ENCODE results near the gene SIRPG.
"Not testable (repeated sequence)": the region's sequence is repeated elsewhere in the genome, so short reads cannot be mapped to it uniquely, and the experiment has no call there.

DNA sequence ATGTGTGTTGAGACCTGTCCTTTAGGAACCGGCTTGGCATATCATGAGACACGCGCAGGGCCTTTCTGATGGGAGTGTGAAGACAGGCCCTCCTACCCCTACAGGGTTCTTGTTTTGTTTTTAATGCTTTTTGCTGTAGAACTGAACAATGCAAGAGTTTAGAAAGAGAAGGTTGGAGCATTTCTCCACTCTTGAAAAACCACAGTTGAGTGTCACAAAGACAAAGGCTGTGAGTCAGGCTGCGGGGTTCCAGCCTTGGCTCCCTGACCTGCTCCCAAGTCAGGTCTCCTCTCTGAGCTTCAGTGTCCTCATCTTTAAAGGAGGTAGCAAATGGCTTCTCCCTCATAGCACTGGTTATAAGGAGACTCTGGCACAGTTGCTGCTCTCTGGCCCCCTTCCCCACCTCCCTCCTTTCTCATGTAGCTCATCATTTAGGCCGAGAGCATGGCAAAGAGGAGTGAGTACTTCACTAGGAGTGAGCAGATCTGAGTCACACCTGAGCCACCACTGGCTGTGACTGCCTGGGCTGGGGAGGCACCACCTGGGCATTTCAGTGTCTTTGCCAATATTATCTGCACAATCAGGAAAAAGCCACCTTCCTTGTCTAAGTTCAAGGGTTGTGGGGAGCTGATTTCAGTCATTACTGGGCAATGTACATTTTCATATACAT is 48.8 kb downstream of the SIRPG start:
- TF ChIP-seq, protein P1, sequence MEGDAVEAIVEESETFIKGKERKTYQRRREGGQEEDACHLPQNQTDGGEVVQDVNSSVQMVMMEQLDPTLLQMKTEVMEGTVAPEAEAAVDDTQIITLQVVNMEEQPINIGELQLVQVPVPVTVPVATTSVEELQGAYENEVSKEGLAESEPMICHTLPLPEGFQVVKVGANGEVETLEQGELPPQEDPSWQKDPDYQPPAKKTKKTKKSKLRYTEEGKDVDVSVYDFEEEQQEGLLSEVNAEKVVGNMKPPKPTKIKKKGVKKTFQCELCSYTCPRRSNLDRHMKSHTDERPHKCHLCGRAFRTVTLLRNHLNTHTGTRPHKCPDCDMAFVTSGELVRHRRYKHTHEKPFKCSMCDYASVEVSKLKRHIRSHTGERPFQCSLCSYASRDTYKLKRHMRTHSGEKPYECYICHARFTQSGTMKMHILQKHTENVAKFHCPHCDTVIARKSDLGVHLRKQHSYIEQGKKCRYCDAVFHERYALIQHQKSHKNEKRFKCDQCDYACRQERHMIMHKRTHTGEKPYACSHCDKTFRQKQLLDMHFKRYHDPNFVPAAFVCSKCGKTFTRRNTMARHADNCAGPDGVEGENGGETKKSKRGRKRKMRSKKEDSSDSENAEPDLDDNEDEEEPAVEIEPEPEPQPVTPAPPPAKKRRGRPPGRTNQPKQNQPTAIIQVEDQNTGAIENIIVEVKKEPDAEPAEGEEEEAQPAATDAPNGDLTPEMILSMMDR (conservative IDR thresholded peaks at IDR 0.05 in 1 of 2, IDR thresholded peaks at IDR 0.05 in 1 of 2; ENCODE audit: extremely low read depth in 1 of 2, insufficient read depth in 1 of 2, low read depth in 1 of 2, low read length in 2 of 2) = not testable (repeated sequence)
- not testable (repeated sequence) for TF ChIP-seq EZH2 (IDR thresholded peaks at IDR 0.05; ENCODE audit: borderline replicate concordance, low read length)
